ENCODE results near the gene MBLAC1. TPM values are rescaled to one million over a fixed set of nuclear protein-coding genes. Genes with fewer than 3 reads are reported as not detected.
A peak's percentile ranks its signal among the peaks of the same experiment; 100 is the strongest.

Gene MBLAC1
- total and polyA plus RNA-seq, 2 of the 4 experiments (the other 2 are of a cell fraction) = 0.72 to 1.4 TPM

GRCh38 chr7:100163006-100163531, 36.3 kb downstream of the MBLAC1 start:
- no TSS peak for BruUV-seq (replicated peaks)

More at GRCh38 chr7:100163006-100163531, 36.3 kb downstream of the MBLAC1 start:
- 0 out of 2 replicates have a peak, but pooled peaks cover under 1% of the 10 kb centered on the region for H3K4me1 ChIP-seq (ENCODE audit: control insufficient read depth, insufficient read depth, low read length)
- no peak overlapping the region for H3K56ac ChIP-seq (ENCODE audit: extremely low read depth, insufficient read depth, low read length)
- peaks cover 6% of the 10 kb centered on the region; the same call in 1 of the 2 replicates for H3K9me1 ChIP-seq (ENCODE audit: insufficient read depth, low read length)
- ATAC-seq (ENCODE audit: low read depth) (no peak), DNase-seq (no peak)
- H3K4me3 ChIP-seq (ENCODE audit: insufficient read depth, low read depth, low read length) = no peak overlapping the region
- no peak overlapping the region for H3K4ac ChIP-seq (ENCODE audit: low read depth, low read length)
- H3K9me3 ChIP-seq (ENCODE audit: control insufficient read depth, insufficient read depth, low read length) = no peaks in the 10 kb centered on the region
- no peak overlapping the region for H4K91ac ChIP-seq (ENCODE audit: insufficient read depth, low read depth, low read length)
- no peak overlapping the region for H3K14ac ChIP-seq (replicated peaks; ENCODE audit: low read depth, low read length)
- no peak overlapping the region for H3K9ac ChIP-seq (ENCODE audit: low read depth, low read length)
- peak overlapping the region; percentile 42 for H2AK9ac ChIP-seq (replicated peaks; ENCODE audit: low read depth, low read length, poor library complexity)
- no peak overlapping the region for H2BK5ac ChIP-seq (ENCODE audit: low read depth, low read length, poor library complexity, severe bottlenecking)
- no peak overlapping the region for H2BK15ac ChIP-seq (ENCODE audit: low read depth, low read length)
- no peaks in the 10 kb centered on the region for H4K20me1 ChIP-seq (ENCODE audit: insufficient read depth, low read length)
- no peak overlapping the region for H4K5ac ChIP-seq (ENCODE audit: low read depth, low read length)
- no peak overlapping the region for H3K23ac ChIP-seq (ENCODE audit: low read depth, low read length)
- TF ChIP-seq POLR2A (IDR thresholded peaks at IDR 0.05; ENCODE audit: low read depth, low read length) (no peak), RFX5 (IDR thresholded peaks at IDR 0.05; ENCODE audit: low read depth, low read length) (no peak), RCOR1 (IDR thresholded peaks at IDR 0.05; ENCODE audit: insufficient replicate concordance, low read length) (no peak), SMC3 (IDR thresholded peaks at IDR 0.05; ENCODE audit: low read depth, low read length) (no peak), CEBPB (IDR thresholded peaks at IDR 0.05; ENCODE audit: low read depth, low read length) (no peak), RAD21 (IDR thresholded peaks at IDR 0.05; ENCODE audit: low read length) (no peak), CHD1 (IDR thresholded peaks at IDR 0.05; ENCODE audit: low read depth, low read length) (no peak), MAZ (IDR thresholded peaks at IDR 0.05; ENCODE audit: borderline replicate concordance, low read depth, low read length) (no peak), ELK1 (IDR thresholded peaks at IDR 0.05; ENCODE audit: borderline replicate concordance, low read depth, low read length) (no peak), NFE2L2 (IDR thresholded peaks at IDR 0.05; ENCODE audit: low read depth, low read length) (no peak), MXI1 (IDR thresholded peaks at IDR 0.05; ENCODE audit: borderline replicate concordance, low read depth, low read length) (no peak)
- TF ChIP-seq, protein P1, sequence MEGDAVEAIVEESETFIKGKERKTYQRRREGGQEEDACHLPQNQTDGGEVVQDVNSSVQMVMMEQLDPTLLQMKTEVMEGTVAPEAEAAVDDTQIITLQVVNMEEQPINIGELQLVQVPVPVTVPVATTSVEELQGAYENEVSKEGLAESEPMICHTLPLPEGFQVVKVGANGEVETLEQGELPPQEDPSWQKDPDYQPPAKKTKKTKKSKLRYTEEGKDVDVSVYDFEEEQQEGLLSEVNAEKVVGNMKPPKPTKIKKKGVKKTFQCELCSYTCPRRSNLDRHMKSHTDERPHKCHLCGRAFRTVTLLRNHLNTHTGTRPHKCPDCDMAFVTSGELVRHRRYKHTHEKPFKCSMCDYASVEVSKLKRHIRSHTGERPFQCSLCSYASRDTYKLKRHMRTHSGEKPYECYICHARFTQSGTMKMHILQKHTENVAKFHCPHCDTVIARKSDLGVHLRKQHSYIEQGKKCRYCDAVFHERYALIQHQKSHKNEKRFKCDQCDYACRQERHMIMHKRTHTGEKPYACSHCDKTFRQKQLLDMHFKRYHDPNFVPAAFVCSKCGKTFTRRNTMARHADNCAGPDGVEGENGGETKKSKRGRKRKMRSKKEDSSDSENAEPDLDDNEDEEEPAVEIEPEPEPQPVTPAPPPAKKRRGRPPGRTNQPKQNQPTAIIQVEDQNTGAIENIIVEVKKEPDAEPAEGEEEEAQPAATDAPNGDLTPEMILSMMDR (conservative IDR thresholded peaks at IDR 0.05; ENCODE audit: low read depth, low read length) = no peak
- TF ChIP-seq, protein P2, sequence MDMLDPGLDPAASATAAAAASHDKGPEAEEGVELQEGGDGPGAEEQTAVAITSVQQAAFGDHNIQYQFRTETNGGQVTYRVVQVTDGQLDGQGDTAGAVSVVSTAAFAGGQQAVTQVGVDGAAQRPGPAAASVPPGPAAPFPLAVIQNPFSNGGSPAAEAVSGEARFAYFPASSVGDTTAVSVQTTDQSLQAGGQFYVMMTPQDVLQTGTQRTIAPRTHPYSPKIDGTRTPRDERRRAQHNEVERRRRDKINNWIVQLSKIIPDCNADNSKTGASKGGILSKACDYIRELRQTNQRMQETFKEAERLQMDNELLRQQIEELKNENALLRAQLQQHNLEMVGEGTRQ (IDR thresholded peaks at IDR 0.05; ENCODE audit: low read depth, low read length) = no peak
- no CpG with 5 or more reads among the region's 6 CpGs for WGBS, 2 experiments (ENCODE audit: extremely low coverage in 2 of 2, insufficient read length in 1 of 2)
- H3K36me3 ChIP-seq (ENCODE audit: control insufficient read depth, insufficient read depth, low read length) = no peaks in the 10 kb centered on the region
- H3K27me3 ChIP-seq (ENCODE audit: control insufficient read depth, insufficient read depth, low read length) = no peaks in the 10 kb centered on the region
- H4K8ac ChIP-seq (ENCODE audit: low read depth in 2 of 2, low read length in 2 of 2) = no peak overlapping the region
- H2AFZ ChIP-seq (replicated peaks; ENCODE audit: low read length, poor library complexity) = peak overlapping the region; percentile 49
- H3K4me2 ChIP-seq (ENCODE audit: low read depth, low read length) = no peak overlapping the region
- dilution Hi-C loops (cut with HindIII; ENCODE audit: low sequenced_read_pairs, unreplicated experiment) = no loop called here
- H3K27ac ChIP-seq (ENCODE audit: insufficient read depth, low read length) = no peak overlapping the region
- no peak overlapping the region for H2BK120ac ChIP-seq (ENCODE audit: low read depth, low read length)
- ChIA-PET POLR2A (ENCODE audit: unreplicated experiment) (no interaction called here), CTCF (no interaction called here)
- intact Hi-C loops (cut with micrococcal nuclease) = no loop called here
- H2AK5ac ChIP-seq (ENCODE audit: low read depth, low read length) = no peak overlapping the region
- in situ Hi-C loops (cut with MboI; ENCODE audit: low sequenced_read_pairs) = no loop called here
- H3K79me1 ChIP-seq (ENCODE audit: low read depth in 1 of 2, low read length in 2 of 2) = peaks cover 0 to 16% of the 10 kb centered on the region in 2 experiments; a peak in 1 of 4 replicates
- no peak overlapping the region for H2BK20ac ChIP-seq (ENCODE audit: low read depth, low read length)
- H3K18ac ChIP-seq (ENCODE audit: low read depth, low read length) = no peak overlapping the region
